Measurements from ENCODE around the gene SPOCK3.

- no peak for TF ChIP-seq POLR2A (IDR thresholded peaks at IDR 0.05; ENCODE audit: low read depth, low read length)
- TF ChIP-seq POLR2AphosphoS5 (IDR thresholded peaks at IDR 0.05; ENCODE audit: low read depth, low read length), result no peak
Measured at GRCh38 chr4:167185465-167185864, 48.8 kb downstream of the SPOCK3 start.
